GM10266 (cell line): ENCODE measurements around the gene MISP.
"Not testable (repeated sequence)": the region's sequence is repeated elsewhere in the genome, so short reads cannot be mapped to it uniquely, and the experiment has no call there.

Experiments used
- DNase-seq: peaks from one replicate; pipeline ENCODE4 v3.0.0; 2012; ENCODE audit errors: extremely low spot score
- TF ChIP-seq, protein P1 (sequence below): IDR thresholded peaks from 2 replicates; pipeline ENCODE4 v1.5.1; 2012; ENCODE audit warnings: mild to moderate bottlenecking, low read depth; ENCODE audit not compliant: control insufficient read depth, insufficient read depth; ENCODE audit errors: missing control alignments

Gene MISP

GRCh38 chr19:726993-727956, 23.6 kb upstream of the MISP start:
- no peak for DNase-seq
- TF ChIP-seq, protein P1, sequence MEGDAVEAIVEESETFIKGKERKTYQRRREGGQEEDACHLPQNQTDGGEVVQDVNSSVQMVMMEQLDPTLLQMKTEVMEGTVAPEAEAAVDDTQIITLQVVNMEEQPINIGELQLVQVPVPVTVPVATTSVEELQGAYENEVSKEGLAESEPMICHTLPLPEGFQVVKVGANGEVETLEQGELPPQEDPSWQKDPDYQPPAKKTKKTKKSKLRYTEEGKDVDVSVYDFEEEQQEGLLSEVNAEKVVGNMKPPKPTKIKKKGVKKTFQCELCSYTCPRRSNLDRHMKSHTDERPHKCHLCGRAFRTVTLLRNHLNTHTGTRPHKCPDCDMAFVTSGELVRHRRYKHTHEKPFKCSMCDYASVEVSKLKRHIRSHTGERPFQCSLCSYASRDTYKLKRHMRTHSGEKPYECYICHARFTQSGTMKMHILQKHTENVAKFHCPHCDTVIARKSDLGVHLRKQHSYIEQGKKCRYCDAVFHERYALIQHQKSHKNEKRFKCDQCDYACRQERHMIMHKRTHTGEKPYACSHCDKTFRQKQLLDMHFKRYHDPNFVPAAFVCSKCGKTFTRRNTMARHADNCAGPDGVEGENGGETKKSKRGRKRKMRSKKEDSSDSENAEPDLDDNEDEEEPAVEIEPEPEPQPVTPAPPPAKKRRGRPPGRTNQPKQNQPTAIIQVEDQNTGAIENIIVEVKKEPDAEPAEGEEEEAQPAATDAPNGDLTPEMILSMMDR: no peak

- TF ChIP-seq, protein P1: no peak
- DNase-seq: no peak
These were observed 22.9 kb upstream of the MISP start for GRCh38 chr19:728011-728410.

DNA sequence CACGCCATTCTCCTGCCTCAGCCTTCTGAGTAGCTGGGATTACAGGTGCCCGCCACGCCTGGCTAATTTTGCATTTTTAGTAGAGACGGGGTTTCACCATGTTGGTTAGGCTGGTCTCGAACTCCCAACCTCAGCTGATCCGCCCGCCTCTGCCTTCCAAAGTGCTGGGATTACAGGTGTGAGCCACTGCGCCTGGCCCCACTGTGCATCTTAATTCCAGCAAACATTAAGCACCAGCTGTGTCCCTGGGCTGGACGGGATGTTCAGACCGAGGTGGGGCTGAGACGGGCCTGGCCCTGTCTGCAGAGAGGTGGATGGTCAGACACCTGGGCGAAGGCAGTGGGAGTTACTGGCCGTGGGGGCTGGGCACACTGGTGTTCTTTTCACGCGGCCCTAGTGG, 21.3 kb upstream of the MISP start:
- DNase-seq: not testable (repeated sequence)

DNA sequence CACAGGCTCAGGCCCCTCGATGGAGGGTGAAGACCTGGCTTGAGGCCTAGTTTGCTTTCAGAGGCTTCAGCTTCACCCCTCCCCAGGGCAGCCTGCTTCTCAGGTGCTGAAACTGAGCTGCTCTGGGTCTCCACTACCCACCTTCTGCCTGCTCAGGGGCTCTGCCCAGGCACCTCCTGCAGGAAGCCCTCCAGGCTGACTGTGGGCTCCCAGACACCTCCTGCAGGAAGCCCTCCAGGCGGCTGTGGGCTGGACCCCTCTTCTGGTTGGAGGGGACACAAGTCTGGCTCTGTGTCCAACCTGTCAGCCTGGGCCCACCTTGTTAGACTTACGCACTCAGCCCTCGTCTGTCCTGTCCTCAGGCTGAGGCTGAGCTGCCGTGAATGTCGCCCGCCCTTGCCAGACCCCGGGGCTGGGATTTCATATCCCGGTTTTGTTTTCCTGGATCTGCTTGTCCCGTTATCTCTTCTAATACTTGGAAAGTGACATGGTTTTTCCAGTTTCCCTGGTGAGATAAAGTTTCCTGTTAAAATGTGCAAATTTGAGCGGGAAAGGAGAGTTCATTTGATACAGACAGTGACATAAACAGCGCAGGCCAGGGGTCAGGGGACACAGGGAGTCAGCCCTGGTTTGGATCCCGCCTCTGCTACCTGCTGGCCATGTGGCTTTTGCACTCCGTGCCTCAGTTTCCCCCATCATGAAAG, 20.8 kb upstream of the MISP start:
- TF ChIP-seq, protein P1: no peak
- no peak for DNase-seq

DNA sequence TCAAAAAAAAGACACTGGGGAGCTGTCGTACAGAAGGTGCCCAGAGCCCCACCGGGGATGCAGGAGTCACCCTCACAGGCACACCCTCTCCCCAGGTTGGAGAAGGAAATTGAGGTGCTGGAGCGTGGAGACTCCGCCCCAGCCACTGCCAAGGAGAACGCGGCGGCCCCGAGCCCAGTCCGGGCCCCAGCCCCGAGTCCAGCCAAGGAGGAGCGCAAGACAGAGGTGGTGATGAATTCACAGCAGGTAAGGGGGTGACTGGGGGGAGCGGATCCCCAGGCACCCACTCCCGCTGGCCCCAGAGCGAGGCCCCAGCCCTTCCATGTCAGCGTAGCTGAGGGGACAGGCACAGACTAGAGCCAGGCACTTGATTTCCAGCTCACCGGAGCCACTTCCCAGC, 19.9 kb upstream of the MISP start:
- TF ChIP-seq, protein P1: no peak

GRCh38 chr19:732148-733069, 18.5 kb upstream of the MISP start:
- TF ChIP-seq, protein P1: no peak
- DNase-seq: no peak

More for the DNA sequence above, 19.9 kb upstream of the MISP start:
- no peak for DNase-seq

DNA sequence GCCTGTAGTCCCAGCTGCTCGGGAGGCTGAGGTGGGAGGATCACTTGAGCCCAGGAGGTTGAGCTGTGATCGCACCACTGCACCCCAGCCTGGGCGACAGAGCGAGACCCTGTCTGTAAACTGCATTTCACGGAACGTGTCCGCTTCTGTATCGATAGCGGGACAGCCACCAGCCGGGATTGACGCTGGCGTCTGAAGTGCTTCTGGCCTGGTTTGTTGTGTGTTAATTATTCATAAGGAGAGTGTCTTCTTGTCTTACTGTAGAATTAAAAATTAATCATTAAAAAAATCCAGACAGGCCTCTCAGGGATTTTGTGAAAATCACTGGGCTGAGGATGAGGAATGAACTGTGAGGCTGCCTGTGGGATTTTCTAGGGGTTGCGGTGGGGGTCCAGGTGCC, 16.2 kb upstream of the MISP start:
- no peak for DNase-seq
- TF ChIP-seq, protein P1: no peak
